Left kidney (tissue), 2 donors: ENCODE results near the gene PUS1. TPM values are rescaled to one million over a fixed set of nuclear protein-coding genes. Genes with fewer than 3 reads are reported as not detected.

Experiments
- DNase-seq: peaks from one replicate; pipeline ENCODE4 v3.0.0-alpha.2; 2013
- polyA plus RNA-seq: library from polyadenylated mRNA; unstranded; fragments of 120-200 nt; gene quantifications from one replicate; pipeline ENCODE4 v1.2.1, GENCODE V29; 2013; ENCODE audit not compliant: insufficient read length

Gene PUS1
- polyA plus RNA-seq, 1 donor = 17.3 TPM

- no peak for DNase-seq
Observed at GRCh38 chr12:131915000-131915689, 13.9 kb upstream of the PUS1 start.

GRCh38 chr12:131915823-131916222, 13.3 kb upstream of the PUS1 start:
- no peak for DNase-seq

- no peak for DNase-seq
Observed at GRCh38 chr12:131916306-131917138, 12.6 kb upstream of the PUS1 start.

- DNase-seq = no peak
Observed at GRCh38 chr12:131917139-131917710, 11.9 kb upstream of the PUS1 start.

- no peak for DNase-seq
Observed at GRCh38 chr12:131917711-131918306, 11.3 kb upstream of the PUS1 start.

- no peak for DNase-seq
Observed at GRCh38 chr12:131918311-131919050, 10.6 kb upstream of the PUS1 start.

GRCh38 chr12:131919051-131919347, 10.1 kb upstream of the PUS1 start:
- DNase-seq = no peak

- no peak for DNase-seq
Observed at GRCh38 chr12:131919366-131920156, 9.5 kb upstream of the PUS1 start.

GRCh38 chr12:131920157-131920508, 8.9 kb upstream of the PUS1 start:
- no peak for DNase-seq

GRCh38 chr12:131920902-131921840, 7.9 kb upstream of the PUS1 start:
- no peak for DNase-seq

- DNase-seq = no peak
Observed at GRCh38 chr12:131921866-131922769, 7.0 kb upstream of the PUS1 start.

GRCh38 chr12:131922772-131923171, 6.3 kb upstream of the PUS1 start:
- no peak for DNase-seq

- DNase-seq = no peak
Observed at GRCh38 chr12:131923260-131923659, 5.8 kb upstream of the PUS1 start.

- no peak for DNase-seq
Observed at GRCh38 chr12:131927110-131928079, 1.7 kb upstream of the PUS1 start.

GRCh38 chr12:131928080-131928710, 881 bp upstream of the PUS1 start:
- DNase-seq = no peak

GRCh38 chr12:131929581-131930456, 743 bp downstream of the PUS1 start:
- DNase-seq = no peak
